Caco-2 (cell line): Measurements from ENCODE around the gene CR2. TPM values are rescaled to one million over a fixed set of nuclear protein-coding genes. Genes with fewer than 3 reads are reported as not detected.

Experiments used
- BruUV-seq: library from RNA; stranded (reverse); fragments of 400-500 nt; replicated peaks from 2 replicates; lab custom pipeline; 2021; lab: Mats Ljungman, UMichigan
- CTCF ChIA-PET: fragments of 300-600 bp; sonication (Branson Sonifier 250); formaldehyde crosslinking; loops from one replicate; lab custom pipeline; 2022; ENCODE audit warnings: antibody characterized with exemption; lab: Charles Lee
- POLR2A ChIA-PET: fragments of 300-600 bp; sonication (Branson Sonifier 250); formaldehyde crosslinking; loops from one replicate; lab custom pipeline; 2022; ENCODE audit warnings: antibody characterized with exemption; lab: Charles Lee
- DNase-seq, 2 experiments: peaks; one replicate each; pipeline versions ENCODE4 v3.0.0 to v3.0.0-alpha.2; 2020 to 2022
- H3K27me3 ChIP-seq: replicated peaks from 2 replicates; pipeline ENCODE4 v1.6.0; 2011; ENCODE audit warnings: low read length; ENCODE audit not compliant: control insufficient read depth, insufficient read depth
- H3K36me3 ChIP-seq: 2 replicates; pipeline ENCODE4 v1.5.1; 2011; ENCODE audit warnings: low read length; ENCODE audit not compliant: control insufficient read depth, insufficient read depth
- H3K4me1 ChIP-seq: fragments of 250-450 bp; sonication (Bioruptor Pico); 2 replicates; pipeline ENCODE4 v1.5.1; 2020; ENCODE audit warnings: mild to moderate bottlenecking
- H3K4me3 ChIP-seq: 2 replicates; pipeline ENCODE4 v1.5.1; 2011; ENCODE audit warnings: low read depth, mild to moderate bottlenecking, control low read depth, low read length
- H3K9me3 ChIP-seq: fragments of 250-450 bp; sonication (Bioruptor Pico); 2 replicates; pipeline ENCODE4 v1.5.1; 2020; ENCODE audit warnings: mild to moderate bottlenecking, moderate library complexity
- H3K27ac Mint-ChIP-seq: one replicate; pipeline ENCODE4 v1.8.0; 2022; ENCODE audit warnings: mixed read lengths; ENCODE audit not compliant: unreplicated experiment
- H3K27me3 Mint-ChIP-seq: one replicate; pipeline ENCODE4 v1.8.0; 2022; ENCODE audit warnings: mixed read lengths; ENCODE audit not compliant: insufficient read depth, unreplicated experiment
- H3K36me3 Mint-ChIP-seq: one replicate; pipeline ENCODE4 v1.8.0; 2022; ENCODE audit warnings: mild to moderate bottlenecking, mixed read lengths; ENCODE audit not compliant: insufficient read depth, unreplicated experiment
- H3K4me1 Mint-ChIP-seq: one replicate; pipeline ENCODE4 v1.8.0; 2022; ENCODE audit warnings: low read depth, mixed read lengths; ENCODE audit not compliant: unreplicated experiment
- H3K4me3 Mint-ChIP-seq: one replicate; pipeline ENCODE4 v1.8.0; 2022; ENCODE audit warnings: mild to moderate bottlenecking, moderate library complexity, mixed read lengths; ENCODE audit not compliant: unreplicated experiment
- H3K9me3 Mint-ChIP-seq: one replicate; pipeline ENCODE4 v1.8.0; 2022; ENCODE audit warnings: mixed read lengths; ENCODE audit not compliant: unreplicated experiment
- intact Hi-C: fragments of 100-400 bp; cut with micrococcal nuclease; formaldehyde crosslinking; loops from one replicate; pipeline ENCODE4 v1.10.0; 2022; ENCODE audit not compliant: unreplicated experiment
- total RNA-seq: library from RNA; stranded (reverse); gene quantifications from 2 replicates; pipeline ENCODE4 v1.2.3, GENCODE V29; 2022
- TF ChIP-seq, protein P1 (sequence below), 2 experiments: fragments of 200-600 bp in 1 of 2; IDR thresholded peaks; 1 replicate in 1 of 2; 2 replicates in 1 of 2; pipeline versions ENCODE4 v1.5.1 to v1.8.0; 2011 to 2022; ENCODE audit warnings: antibody characterized with exemption in 1 of 2, control low read depth in 1 of 2, inconsistent platforms in 1 of 2, low read depth in 1 of 2, low read length in 1 of 2, mild to moderate bottlenecking in 1 of 2, moderate library complexity in 1 of 2; ENCODE audit not compliant: insufficient read depth in 1 of 2, severe bottlenecking in 1 of 2, unreplicated experiment in 1 of 2

Gene CR2
- total RNA-seq, 1 experiment from 2014 or later: 0.34 TPM

GRCh38 chr1:207424570-207425131, 29.5 kb upstream of the CR2 start:
- ChIA-PET POLR2A (no interaction called here), CTCF (no interaction called here)
- no peak for DNase-seq
- BruUV-seq: no TSS peak
- peaks cover 21% of the 10 kb centered on the region for H3K9me3 Mint-ChIP-seq
- TF ChIP-seq, protein P1, sequence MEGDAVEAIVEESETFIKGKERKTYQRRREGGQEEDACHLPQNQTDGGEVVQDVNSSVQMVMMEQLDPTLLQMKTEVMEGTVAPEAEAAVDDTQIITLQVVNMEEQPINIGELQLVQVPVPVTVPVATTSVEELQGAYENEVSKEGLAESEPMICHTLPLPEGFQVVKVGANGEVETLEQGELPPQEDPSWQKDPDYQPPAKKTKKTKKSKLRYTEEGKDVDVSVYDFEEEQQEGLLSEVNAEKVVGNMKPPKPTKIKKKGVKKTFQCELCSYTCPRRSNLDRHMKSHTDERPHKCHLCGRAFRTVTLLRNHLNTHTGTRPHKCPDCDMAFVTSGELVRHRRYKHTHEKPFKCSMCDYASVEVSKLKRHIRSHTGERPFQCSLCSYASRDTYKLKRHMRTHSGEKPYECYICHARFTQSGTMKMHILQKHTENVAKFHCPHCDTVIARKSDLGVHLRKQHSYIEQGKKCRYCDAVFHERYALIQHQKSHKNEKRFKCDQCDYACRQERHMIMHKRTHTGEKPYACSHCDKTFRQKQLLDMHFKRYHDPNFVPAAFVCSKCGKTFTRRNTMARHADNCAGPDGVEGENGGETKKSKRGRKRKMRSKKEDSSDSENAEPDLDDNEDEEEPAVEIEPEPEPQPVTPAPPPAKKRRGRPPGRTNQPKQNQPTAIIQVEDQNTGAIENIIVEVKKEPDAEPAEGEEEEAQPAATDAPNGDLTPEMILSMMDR (IDR thresholded peaks at IDR 0.05; ENCODE audit: insufficient read depth in 1 of 2, low read depth in 1 of 2, low read length in 1 of 2, severe bottlenecking in 1 of 2, unreplicated experiment in 1 of 2): no peak
- H3K9me3 ChIP-seq: peaks cover 5% of the 10 kb centered on the region
- no peak overlapping the region for H3K4me3 Mint-ChIP-seq
- no peaks in the 10 kb centered on the region for H3K36me3 ChIP-seq
- intact Hi-C loops: loop anchor here (5.0 kb wide), 1 partner anchor 73 kb away; the partner anchor contains the start of gene CR1
- peaks cover 5% of the 10 kb centered on the region; the same call in 1 of the 2 replicates for H3K4me1 ChIP-seq
- H3K27me3 ChIP-seq: no peaks in the 10 kb centered on the region; the same call in 1 of the 2 replicates
- no peaks in the 10 kb centered on the region for H3K36me3 Mint-ChIP-seq
- H3K4me1 Mint-ChIP-seq: no peaks in the 10 kb centered on the region
- no peak overlapping the region for H3K27ac Mint-ChIP-seq
- H3K27me3 Mint-ChIP-seq: peaks cover 17% of the 10 kb centered on the region
- H3K4me3 ChIP-seq: no peak overlapping the region

DNA sequence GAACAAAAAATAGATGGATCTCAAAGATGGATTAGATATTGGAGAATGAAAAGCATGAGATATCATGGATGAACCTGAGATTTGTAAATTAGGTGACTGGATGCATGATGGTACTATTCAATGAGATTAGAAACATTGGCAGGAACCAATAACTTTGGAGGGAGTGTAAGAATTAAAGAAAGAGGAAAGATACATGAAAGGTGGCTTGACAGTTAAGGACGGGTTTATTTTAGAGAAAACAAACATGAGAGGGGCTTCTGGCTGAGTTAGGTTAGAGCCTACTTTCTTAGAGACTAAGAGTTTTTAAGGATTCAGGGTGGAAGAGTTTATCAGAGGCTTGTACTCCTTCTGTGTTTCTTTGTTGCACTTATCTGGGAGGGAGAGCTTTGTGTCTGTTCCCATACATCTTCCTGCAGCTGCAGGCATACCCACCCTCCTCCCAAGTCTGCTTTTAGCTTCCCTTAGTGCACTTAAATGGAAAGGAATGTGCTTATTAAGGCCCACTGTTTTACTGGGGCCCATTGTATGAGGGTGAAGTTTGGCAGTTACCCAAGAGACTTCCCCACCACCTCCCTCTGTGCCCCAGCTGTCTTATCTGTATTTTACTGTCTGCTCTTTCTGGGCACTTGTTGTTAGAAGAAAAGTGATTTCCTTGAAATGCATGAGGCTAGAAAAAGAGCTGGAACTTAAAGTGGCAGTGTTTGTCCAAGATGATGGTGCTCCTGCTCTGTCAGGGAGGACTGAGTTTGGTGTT, 26.1 kb upstream of the CR2 start:
- Histone ChIP-seq H3K4me1 (peaks cover 5% of the 10 kb centered on the region; the same call in 1 of the 2 replicates), H3K4me3 (no peak overlapping the region), H3K27me3 (no peaks in the 10 kb centered on the region; the same call in 1 of the 2 replicates), H3K9me3 (peaks cover 3% of the 10 kb centered on the region; the same call in 1 of the 2 replicates), H3K36me3 (no peaks in the 10 kb centered on the region)
- no peaks in the 10 kb centered on the region for H3K4me1 Mint-ChIP-seq
- DNase-seq: no peak
- H3K27me3 Mint-ChIP-seq: peaks cover 22% of the 10 kb centered on the region
- ChIA-PET POLR2A (no interaction called here), CTCF (no interaction called here)
- TF ChIP-seq, protein P1 (IDR thresholded peaks at IDR 0.05; ENCODE audit: insufficient read depth in 1 of 2, low read depth in 1 of 2, low read length in 1 of 2, severe bottlenecking in 1 of 2, unreplicated experiment in 1 of 2): no peak
- no peaks in the 10 kb centered on the region for H3K36me3 Mint-ChIP-seq
- H3K4me3 Mint-ChIP-seq: no peak overlapping the region
- no peak overlapping the region for H3K27ac Mint-ChIP-seq
- no TSS peak for BruUV-seq
- H3K9me3 Mint-ChIP-seq: peaks cover 11% of the 10 kb centered on the region
- intact Hi-C loops: no loop called here

DNA sequence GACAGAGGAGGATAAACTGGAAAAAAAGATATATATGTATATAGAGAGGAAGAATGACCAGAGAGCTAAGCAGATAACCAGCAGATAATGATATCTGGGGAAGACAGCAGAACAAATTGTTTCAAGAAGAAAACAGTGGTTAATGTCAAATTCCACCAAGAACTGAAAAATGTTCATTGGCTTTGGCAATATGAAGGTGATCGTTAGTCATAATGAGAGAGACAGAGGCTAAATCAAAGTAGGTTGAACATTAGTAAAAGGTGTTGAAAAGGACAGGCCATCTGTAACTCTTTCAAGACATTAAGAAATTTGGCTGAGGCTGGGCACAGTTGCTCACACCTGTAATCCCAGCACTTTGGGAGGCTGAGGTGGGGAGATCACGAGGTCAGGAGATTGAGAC, 25.3 kb upstream of the CR2 start:
- Histone ChIP-seq H3K27me3 (no peaks in the 10 kb centered on the region), H3K36me3 (no peaks in the 10 kb centered on the region), H3K9me3 (peaks cover 3% of the 10 kb centered on the region; the same call in 1 of the 2 replicates), H3K4me1 (no peaks in the 10 kb centered on the region), H3K4me3 (no peak overlapping the region)
- ChIA-PET CTCF (no interaction called here), POLR2A (no interaction called here)
- TF ChIP-seq, protein P1 (IDR thresholded peaks at IDR 0.05; ENCODE audit: insufficient read depth in 1 of 2, low read depth in 1 of 2, low read length in 1 of 2, severe bottlenecking in 1 of 2, unreplicated experiment in 1 of 2): no peak
- BruUV-seq: no TSS peak
- intact Hi-C loops: no loop called here
- Mint-ChIP-seq H3K9me3 (peaks cover 11% of the 10 kb centered on the region), H3K27me3 (peaks cover 24% of the 10 kb centered on the region), H3K27ac (no peak overlapping the region), H3K4me1 (no peaks in the 10 kb centered on the region), H3K4me3 (no peak overlapping the region), H3K36me3 (no peaks in the 10 kb centered on the region)
- no peak for DNase-seq
